Neuronal stem cell (in vitro differentiated cells): Measurements from ENCODE around the gene PRDM11.

Source experiments
- DNase-seq: peaks from one replicate; pipeline ENCODE4 v3.0.0-alpha.2; 2013; ENCODE audit warnings: low spot score
- H2AFZ ChIP-seq: one replicate; pipeline ENCODE4 v1.6.1; 2013; ENCODE audit warnings: mild to moderate bottlenecking, low read length, inconsistent platforms
- H2AK5ac ChIP-seq: 2 replicates; pipeline ENCODE4 v1.6.1; 2013; ENCODE audit warnings: low read depth, mild to moderate bottlenecking, inconsistent platforms, low read length, moderate library complexity, mixed read lengths
- H2BK120ac ChIP-seq: 2 replicates; pipeline ENCODE4 v1.6.1; 2013; ENCODE audit warnings: low read depth, mild to moderate bottlenecking, inconsistent platforms, low read length, moderate library complexity, mixed read lengths
- H2BK12ac ChIP-seq: one replicate; pipeline ENCODE4 v1.6.1; 2013; ENCODE audit warnings: low read length, inconsistent platforms
- H2BK15ac ChIP-seq: 2 replicates; pipeline ENCODE4 v1.6.1; 2013; ENCODE audit warnings: mild to moderate bottlenecking, low read length, inconsistent platforms, mixed read lengths
- H2BK5ac ChIP-seq: one replicate; pipeline ENCODE4 v1.6.1; 2013; ENCODE audit warnings: inconsistent platforms, mild to moderate bottlenecking, low read length, moderate library complexity
- H3K14ac ChIP-seq: one replicate; pipeline ENCODE4 v1.6.1; 2013; ENCODE audit warnings: low read length, inconsistent platforms
- H3K18ac ChIP-seq: 2 replicates; pipeline ENCODE4 v1.6.1; 2013; ENCODE audit warnings: low read length, inconsistent platforms
- H3K23ac ChIP-seq: 2 replicates; pipeline ENCODE4 v1.6.1; 2013; ENCODE audit warnings: low read depth, mild to moderate bottlenecking, mixed read lengths, low read length, inconsistent platforms; ENCODE audit not compliant: poor library complexity
- H3K27ac ChIP-seq: replicated peaks from 3 replicates; pipeline ENCODE4 v1.5.1; 2013; ENCODE audit warnings: low read length, inconsistent platforms
- H3K27me3 ChIP-seq, 3 experiments: 2 replicates each; pipeline ENCODE4 v1.6.1; 2013; ENCODE audit warnings: low read length in 3 of 3, mild to moderate bottlenecking in 2 of 3, inconsistent platforms in 1 of 3, low read depth in 1 of 3, mixed read lengths in 1 of 3, moderate library complexity in 1 of 3; ENCODE audit not compliant: control insufficient read depth in 3 of 3, insufficient read depth in 3 of 3
- H3K36me3 ChIP-seq, 2 donors: replicated peaks in 1 of 2; 2 replicates each; pipeline ENCODE4 v1.6.1; 2013; ENCODE audit warnings: low read length in 2 of 2; ENCODE audit not compliant: control insufficient read depth in 2 of 2, insufficient read depth in 2 of 2
- H3K4ac ChIP-seq: 2 replicates; pipeline ENCODE4 v1.6.1; 2013; ENCODE audit warnings: inconsistent platforms, mild to moderate bottlenecking, low read length, moderate library complexity
- H3K4me1 ChIP-seq, 2 donors: 1 replicate in 1 of 2; 2 replicates in 1 of 2; pipeline ENCODE4 v1.6.1; 2013; ENCODE audit warnings: low read length in 2 of 2, low read depth in 1 of 2; ENCODE audit not compliant: control insufficient read depth in 2 of 2, insufficient read depth in 1 of 2
- H3K4me2 ChIP-seq: one replicate; pipeline ENCODE4 v1.6.1; 2013; ENCODE audit warnings: mild to moderate bottlenecking, low read length, inconsistent platforms; ENCODE audit not compliant: insufficient read depth, poor library complexity, severe bottlenecking
- H3K4me3 ChIP-seq, 2 donors: 2 replicates each; pipeline ENCODE4 v1.5.1; 2013; ENCODE audit warnings: low read length in 2 of 2, mild to moderate bottlenecking in 2 of 2, inconsistent platforms in 1 of 2, moderate library complexity in 1 of 2
- H3K79me1 ChIP-seq: one replicate; pipeline ENCODE4 v1.6.1; 2013; ENCODE audit warnings: low read depth, mild to moderate bottlenecking, inconsistent platforms, low read length, moderate library complexity
- H3K9ac ChIP-seq: one replicate; pipeline ENCODE4 v1.6.1; 2013; ENCODE audit warnings: mild to moderate bottlenecking, low read depth, low read length, inconsistent platforms; ENCODE audit not compliant: poor library complexity
- H3K9me3 ChIP-seq, 2 donors: replicated peaks in 1 of 2; 2 replicates each; pipeline versions ENCODE3 to v1.6.1; 2013; ENCODE audit warnings: low read length in 2 of 2, mild to moderate bottlenecking in 2 of 2, inconsistent platforms in 1 of 2, low read depth in 1 of 2, mixed read lengths in 1 of 2, moderate library complexity in 1 of 2; ENCODE audit not compliant: control insufficient read depth in 2 of 2, insufficient read depth in 1 of 2
- H4K8ac ChIP-seq: one replicate; pipeline ENCODE4 v1.6.1; 2013; ENCODE audit warnings: low read depth, mild to moderate bottlenecking, inconsistent platforms, low read length, moderate library complexity
- H4K91ac ChIP-seq: one replicate; pipeline ENCODE4 v1.6.1; 2013; ENCODE audit warnings: low read length, low read depth, mild to moderate bottlenecking, inconsistent platforms; ENCODE audit not compliant: poor library complexity
- WGBS, 2 donors: extraction: QIAGEN DNeasy Blood & Tissue Kit; methylation state at CpG; one replicate each; pipeline ENCODE4 v1.1.7; 2013; ENCODE audit warnings: missing lambda C conversion rate in 2 of 2, mixed read lengths in 1 of 2; ENCODE audit not compliant: insufficient read length in 2 of 2, insufficient replicate concordance in 1 of 2; ENCODE audit errors: extremely low coverage in 2 of 2; 5-methylcytosine and 5-hydroxymethylcytosine counted together

PRDM11 gene

GRCh38 chr11:45167283-45167682, 20.8 kb downstream of the PRDM11 start:
- WGBS, 2 donors: no CpG with 5 or more reads among the region's 2 CpGs

DNA sequence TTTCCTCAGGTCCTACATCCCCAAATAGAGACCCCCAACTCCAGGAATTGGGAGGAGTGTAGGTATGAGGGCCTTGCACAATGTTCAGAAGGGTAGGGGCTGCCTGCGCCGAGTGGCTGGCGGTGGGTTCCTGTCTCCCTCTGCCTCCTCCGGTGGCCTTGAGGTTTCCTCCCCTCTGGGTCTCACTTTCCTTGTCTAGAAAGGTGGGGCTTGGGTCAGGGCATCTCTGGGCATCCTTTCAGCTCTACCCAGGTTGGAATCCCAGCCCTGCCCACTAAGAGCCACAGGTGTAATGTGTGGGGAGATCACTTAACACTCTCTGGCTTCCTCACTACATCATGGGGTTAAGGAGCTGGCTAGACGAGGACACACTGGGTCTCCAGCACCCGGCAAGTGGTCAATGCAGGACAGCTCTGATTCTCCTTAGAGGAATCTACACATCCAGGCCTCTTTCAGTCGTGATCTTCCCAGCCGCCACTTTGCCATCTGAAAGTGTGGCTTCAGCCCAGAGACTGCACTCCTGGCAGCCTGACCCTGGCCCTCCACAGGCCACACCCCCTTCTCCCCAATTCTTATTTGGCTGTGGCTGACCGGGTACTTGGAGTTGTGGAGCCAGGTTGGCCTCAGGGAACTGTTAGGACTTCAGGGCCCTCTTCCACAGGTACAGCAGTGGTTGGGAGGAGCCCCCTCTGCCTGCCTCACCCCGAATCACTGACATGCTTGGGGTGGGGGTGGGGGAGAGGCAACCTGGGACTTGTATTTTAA, 22.1 kb downstream of the PRDM11 start:
- Histone ChIP-seq H3K9ac (no peak overlapping the region), H2BK15ac (no peak overlapping the region), H2AK5ac (no peak overlapping the region), H3K23ac (no peak overlapping the region), H4K8ac (no peak overlapping the region), H3K27ac (no peak overlapping the region), H3K4me3 (no peak overlapping the region), H2BK12ac (no peak overlapping the region), H3K18ac (no peak overlapping the region), H3K36me3 (no peaks in the 10 kb centered on the region), H3K9me3 (no peaks in the 10 kb centered on the region), H4K91ac (no peak overlapping the region), H3K4ac (no peak overlapping the region), H2AFZ (no peak overlapping the region), H2BK5ac (no peak overlapping the region), H3K4me2 (no peak overlapping the region), H3K27me3 (no peaks in the 10 kb centered on the region), H2BK120ac (no peak overlapping the region), H3K14ac (no peak overlapping the region), H3K4me1 (peaks cover 0 to 2% of the 10 kb centered on the region in 2 donors), H3K79me1 (no peaks in the 10 kb centered on the region)
- DNase-seq: no peak
- WGBS, 2 donors: no CpG with 5 or more reads among the region's 10 CpGs

More at GRCh38 chr11:45167283-45167682, 20.8 kb downstream of the PRDM11 start:
- Histone ChIP-seq H4K91ac (no peak overlapping the region), H3K36me3 (no peaks in the 10 kb centered on the region), H3K9me3 (no peaks in the 10 kb centered on the region), H3K23ac (no peak overlapping the region), H2BK12ac (no peak overlapping the region), H2BK15ac (no peak overlapping the region), H2AFZ (no peak overlapping the region), H3K4ac (no peak overlapping the region), H2BK5ac (no peak overlapping the region), H3K14ac (no peak overlapping the region), H4K8ac (no peak overlapping the region), H2BK120ac (no peak overlapping the region), H3K4me1 (peaks cover 0 to 2% of the 10 kb centered on the region in 2 donors), H3K27me3 (no peaks in the 10 kb centered on the region), H2AK5ac (no peak overlapping the region), H3K27ac (no peak overlapping the region), H3K4me2 (no peak overlapping the region), H3K4me3 (no peak overlapping the region), H3K79me1 (peaks cover 2% of the 10 kb centered on the region), H3K18ac (no peak overlapping the region), H3K9ac (no peak overlapping the region)
- DNase-seq: no peak

- H3K9me3 ChIP-seq: no peaks in the 10 kb centered on the region
- no peak overlapping the region for H3K18ac ChIP-seq
- H2AK5ac ChIP-seq: no peak overlapping the region
- no peak overlapping the region for H4K8ac ChIP-seq
- H3K27ac ChIP-seq: no peak overlapping the region
- no peak overlapping the region for H2BK5ac ChIP-seq
- no peak overlapping the region for H3K9ac ChIP-seq
- no peaks in the 10 kb centered on the region for H3K36me3 ChIP-seq
- H3K14ac ChIP-seq: no peak overlapping the region
- no peak overlapping the region for H2BK12ac ChIP-seq
- H3K4me2 ChIP-seq: no peak overlapping the region
- H2BK15ac ChIP-seq: no peak overlapping the region
- no peak overlapping the region for H4K91ac ChIP-seq
- WGBS, 2 donors: no CpG with 5 or more reads among the region's 3 CpGs
- no peak overlapping the region for H3K23ac ChIP-seq
- H2BK120ac ChIP-seq: no peak overlapping the region
- peaks cover 0 to 2% of the 10 kb centered on the region in 2 donors for H3K4me1 ChIP-seq
- no peak for DNase-seq
- H3K27me3 ChIP-seq: no peaks in the 10 kb centered on the region
- H2AFZ ChIP-seq: no peak overlapping the region
- H3K4me3 ChIP-seq: no peak overlapping the region
- no peaks in the 10 kb centered on the region for H3K79me1 ChIP-seq
- no peak overlapping the region for H3K4ac ChIP-seq
These were observed 23.1 kb downstream of the PRDM11 start for GRCh38 chr11:45169310-45170072.

DNA sequence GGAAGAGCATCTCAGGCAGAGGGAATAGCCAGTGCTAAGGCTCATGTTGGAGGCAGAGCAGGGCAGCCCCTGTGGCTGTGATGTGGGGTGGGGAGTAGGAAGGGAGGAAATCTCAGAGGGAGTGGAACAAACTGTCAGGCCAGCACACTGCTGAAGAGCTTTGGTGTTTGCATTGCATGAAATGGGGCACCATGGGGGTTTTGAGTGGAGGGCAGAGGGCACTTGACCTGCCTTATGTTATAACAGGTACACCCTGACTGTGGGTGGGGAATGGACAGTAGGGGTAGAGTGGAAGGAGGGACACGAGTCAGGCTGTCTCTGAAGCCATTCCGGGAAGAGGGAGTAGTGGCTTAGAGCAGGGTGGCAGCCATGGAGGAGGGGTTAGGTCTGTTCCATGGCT, 24.0 kb downstream of the PRDM11 start:
- Histone ChIP-seq H3K9me3 (no peaks in the 10 kb centered on the region), H2BK5ac (no peak overlapping the region), H2BK15ac (no peak overlapping the region), H4K8ac (no peak overlapping the region), H3K14ac (no peak overlapping the region), H3K36me3 (no peaks in the 10 kb centered on the region), H3K27ac (no peak overlapping the region), H4K91ac (no peak overlapping the region), H3K4me1 (peaks cover 0 to 2% of the 10 kb centered on the region in 2 donors), H2BK120ac (no peak overlapping the region), H3K79me1 (no peaks in the 10 kb centered on the region), H3K4me2 (no peak overlapping the region), H2AFZ (no peak overlapping the region), H3K9ac (no peak overlapping the region), H2AK5ac (no peak overlapping the region), H3K23ac (no peak overlapping the region), H3K4ac (no peak overlapping the region), H2BK12ac (no peak overlapping the region), H3K27me3 (no peaks in the 10 kb centered on the region), H3K4me3 (no peak overlapping the region), H3K18ac (no peak overlapping the region)
- DNase-seq: no peak
- no CpG with 5 or more reads among the region's 2 CpGs for WGBS, 2 donors
